HG03103 (cell line): ENCODE data around the gene TMEM140.

ENCODE experiments used
- ATAC-seq: cut with Tn5 transposase; IDR thresholded peaks from one replicate; pipeline ENCODE4 v1.9.1; 2021; ENCODE audit warnings: low read depth; ENCODE audit not compliant: unreplicated experiment

Gene TMEM140

GRCh38 chr7:135192914-135193536, 45.2 kb downstream of the TMEM140 start:
- no peak for ATAC-seq

DNA sequence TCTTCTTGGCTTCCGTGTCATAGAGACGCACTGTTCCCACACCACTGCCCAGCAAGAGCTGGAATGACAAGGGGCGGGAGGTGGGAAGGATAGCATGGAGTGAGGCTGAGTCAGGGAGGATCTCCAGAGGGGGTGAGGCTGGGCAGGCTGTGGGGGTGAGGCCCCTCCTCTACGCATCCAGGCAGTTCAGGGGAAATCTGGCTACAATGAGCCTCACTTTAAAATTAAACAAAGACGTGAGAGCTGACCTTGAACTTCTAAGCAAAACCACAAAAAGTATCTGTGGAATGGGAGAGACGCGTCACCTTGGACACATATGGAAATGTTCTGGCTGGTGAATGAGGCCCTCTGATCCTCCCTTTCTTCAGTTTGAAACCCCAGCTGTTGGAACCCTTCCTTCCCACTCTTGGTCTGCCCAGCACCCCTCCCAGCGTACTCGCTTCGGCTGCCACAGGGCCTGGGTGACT, 45.8 kb downstream of the TMEM140 start:
- ATAC-seq = no peak

GRCh38 chr7:135194494-135195095, 46.7 kb downstream of the TMEM140 start:
- ATAC-seq = no peak

DNA sequence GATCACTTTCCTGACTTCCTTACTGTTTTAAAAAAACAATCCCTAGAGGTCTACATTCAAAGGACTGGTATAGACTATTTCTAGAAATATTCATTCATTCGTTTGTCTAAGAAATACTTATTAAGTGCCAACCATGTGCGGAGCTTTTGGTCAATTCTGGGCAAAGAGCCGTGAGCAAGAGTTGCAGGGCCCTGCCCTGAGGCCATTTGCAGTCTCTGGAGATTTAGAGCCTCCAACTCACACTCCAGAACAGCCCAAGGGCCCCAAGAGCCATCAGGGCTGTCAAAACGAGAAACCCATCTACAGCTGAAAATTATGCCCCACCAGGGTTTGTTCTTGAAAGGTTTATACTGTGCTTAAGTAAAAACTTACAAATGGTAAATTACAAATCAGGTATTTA, 47.3 kb downstream of the TMEM140 start:
- no peak for ATAC-seq

DNA sequence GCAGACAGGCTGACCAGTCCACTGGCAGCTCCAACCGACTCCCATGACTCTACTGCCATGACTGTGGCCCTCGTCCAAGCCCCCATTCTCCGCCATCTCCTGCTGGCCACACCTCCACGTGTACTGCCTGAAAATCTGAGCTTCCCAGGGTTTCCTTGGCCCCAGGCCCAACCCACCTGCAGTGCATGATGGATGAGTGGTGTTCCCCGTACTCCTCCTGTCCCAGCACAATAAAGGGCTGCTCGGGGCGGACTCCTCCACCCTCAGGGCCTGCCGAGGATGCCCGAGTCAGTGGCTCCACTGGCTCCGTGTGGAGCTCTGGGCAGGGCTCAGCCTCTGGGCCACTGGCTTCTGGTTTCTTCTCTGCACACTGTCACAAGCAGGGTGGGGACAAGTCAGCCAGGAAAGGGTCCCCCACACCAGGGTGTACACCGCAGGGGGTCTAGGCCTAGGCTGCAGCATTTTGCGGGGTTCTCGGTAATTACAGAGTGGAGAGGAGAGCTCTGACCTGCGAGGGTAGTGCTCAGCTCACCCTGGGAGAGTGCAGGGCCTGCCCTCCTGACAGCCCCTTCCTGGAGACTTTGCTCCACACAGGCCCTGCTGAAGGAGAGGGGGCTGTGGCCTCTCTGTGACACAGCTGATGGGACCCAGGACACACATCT, 48.2 kb downstream of the TMEM140 start:
- ATAC-seq = no peak

DNA sequence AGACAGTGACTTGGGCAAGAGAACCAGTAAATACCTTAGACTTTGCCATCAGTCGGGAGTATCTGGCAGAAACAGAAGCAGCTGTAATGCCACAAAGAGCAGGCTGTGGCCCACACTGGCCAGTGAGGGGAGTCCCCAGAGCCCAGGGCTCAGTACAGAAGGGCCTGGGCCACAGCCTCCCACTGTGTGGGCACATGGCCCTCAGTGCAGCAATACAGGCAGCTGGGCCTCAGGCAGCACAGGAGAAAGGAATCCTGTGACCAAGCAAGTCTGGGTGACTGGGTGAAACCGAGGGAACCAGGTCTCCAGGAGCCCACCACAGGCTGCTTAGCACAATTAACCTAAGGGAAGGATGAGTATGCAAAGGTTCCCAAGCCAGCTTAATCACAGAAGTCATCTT, 49.5 kb downstream of the TMEM140 start:
- no peak for ATAC-seq

- ATAC-seq = no peak
These were observed 50.2 kb downstream of the TMEM140 start for GRCh38 chr7:135197906-135198655.

DNA sequence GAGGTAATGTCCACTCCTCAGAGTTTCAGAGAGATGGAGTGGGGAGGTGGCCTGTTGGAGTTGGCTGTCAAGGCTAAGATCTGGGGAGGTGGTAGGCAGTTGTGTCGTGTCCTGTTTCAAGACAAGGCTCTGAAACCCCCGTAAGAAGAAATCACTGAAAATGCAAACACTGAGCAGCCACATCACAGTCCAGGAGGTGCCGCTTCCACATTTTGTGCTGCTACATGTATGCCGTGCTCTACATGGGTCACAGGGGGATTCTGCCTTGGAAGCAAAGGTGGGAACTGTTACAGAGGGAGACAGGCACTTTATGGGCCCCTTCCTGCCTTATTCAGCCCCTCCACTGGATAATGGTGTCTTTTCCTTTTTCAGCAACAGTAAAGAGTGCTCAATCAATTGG, 51.6 kb downstream of the TMEM140 start:
- no peak for ATAC-seq

GRCh38 chr7:135200821-135201331, 53.0 kb downstream of the TMEM140 start:
- no peak for ATAC-seq

DNA sequence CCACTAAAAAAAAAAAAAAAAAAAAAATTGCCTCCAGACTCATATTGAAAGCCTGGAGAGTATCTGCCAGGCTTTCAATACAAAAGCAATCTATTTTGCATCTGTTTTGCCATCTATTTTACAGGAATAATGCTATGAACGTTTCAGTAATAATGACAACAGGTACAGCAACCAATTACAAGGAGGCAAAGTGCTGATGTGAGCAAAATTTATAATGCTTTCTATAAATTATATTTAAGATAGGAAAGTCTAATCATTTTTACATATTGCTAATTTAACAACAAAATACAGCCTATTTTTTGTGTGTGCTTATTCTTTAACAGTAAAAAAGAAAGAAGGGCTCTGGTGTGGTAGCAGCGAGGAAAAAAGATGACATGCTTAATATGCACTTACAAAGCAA, 53.5 kb downstream of the TMEM140 start:
- no peak for ATAC-seq

DNA sequence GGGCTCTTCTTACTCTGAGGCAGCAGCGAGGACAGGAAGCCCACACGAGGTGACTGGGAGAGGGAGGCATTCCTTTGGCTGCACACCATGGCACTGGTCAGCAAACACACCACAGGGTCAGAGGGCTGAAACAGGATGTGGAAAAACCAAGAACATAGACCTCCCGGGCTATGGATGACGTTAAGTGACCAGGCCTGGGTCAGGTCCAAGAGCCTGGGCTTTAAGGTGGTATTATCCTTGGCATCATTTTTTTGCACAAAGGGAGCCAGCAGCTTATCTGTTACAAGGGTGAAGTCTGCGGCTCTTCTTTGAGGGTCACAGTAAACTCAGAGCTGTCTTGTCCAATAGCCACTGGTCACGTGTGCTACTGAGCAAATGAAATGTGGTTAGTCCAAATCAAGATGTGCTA, 56.5 kb downstream of the TMEM140 start:
- ATAC-seq = no peak

DNA sequence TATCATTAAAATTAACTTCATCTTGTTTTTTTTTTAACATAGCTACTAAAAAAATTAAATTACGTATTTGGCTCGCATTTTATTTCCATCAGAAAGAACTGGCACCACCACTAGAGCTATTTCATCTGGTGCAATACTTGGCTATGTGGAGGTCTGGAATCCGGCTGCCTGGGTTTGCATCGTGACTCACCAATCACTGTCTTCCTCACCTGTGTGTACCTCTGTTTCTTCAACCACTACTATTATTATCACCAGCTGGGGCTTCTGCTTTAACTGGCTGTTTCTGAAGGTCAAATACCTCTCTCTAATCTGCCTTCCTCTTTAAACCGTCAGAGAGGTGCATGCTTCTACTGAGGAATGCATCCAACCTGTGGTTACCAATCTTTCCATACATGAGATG, 57.0 kb downstream of the TMEM140 start:
- no peak for ATAC-seq

DNA sequence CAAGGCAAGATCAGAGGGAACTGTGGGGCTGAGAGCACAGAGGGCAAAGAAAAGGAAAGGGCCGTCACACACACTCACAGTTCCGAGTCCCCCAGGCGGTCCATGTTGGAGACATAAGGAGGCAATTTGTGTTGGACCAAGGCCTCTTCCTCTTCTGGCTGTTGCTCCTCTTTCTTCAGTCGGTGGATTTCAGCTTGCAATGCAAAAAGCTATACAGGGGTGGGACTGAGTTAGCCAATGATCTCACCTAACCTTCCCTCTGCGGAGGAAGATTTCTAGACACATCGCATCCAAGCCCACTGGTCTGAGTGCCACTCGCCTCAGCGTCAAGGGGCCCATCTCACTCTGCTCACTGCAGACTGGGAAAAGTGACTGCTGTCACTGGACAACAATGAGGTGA, 58.0 kb downstream of the TMEM140 start:
- no peak for ATAC-seq

DNA sequence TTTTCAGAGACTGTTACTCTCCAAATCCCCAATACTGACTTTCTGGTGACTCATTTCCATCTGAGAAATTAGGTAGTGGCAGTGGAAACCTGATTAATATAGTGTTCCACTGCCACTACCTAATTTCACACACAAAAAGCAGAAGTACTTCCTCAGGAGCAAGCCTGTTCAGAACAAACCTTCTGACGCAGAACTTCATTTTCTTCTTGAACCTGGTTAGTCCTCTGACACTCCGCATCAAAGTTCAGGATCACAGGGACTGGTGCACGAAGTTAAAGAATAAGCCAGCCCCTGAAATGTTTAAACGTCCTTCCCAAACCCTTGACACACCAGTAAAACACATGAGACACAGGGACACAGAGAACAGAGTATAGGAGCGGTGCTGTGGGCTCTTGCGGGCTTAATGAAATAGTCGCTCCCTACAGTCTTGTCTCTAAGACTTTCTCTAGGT, 59.1 kb downstream of the TMEM140 start:
- ATAC-seq = peak; percentile 27

- no peak for ATAC-seq
These were observed 59.7 kb downstream of the TMEM140 start for GRCh38 chr7:135207406-135208101.

GRCh38 chr7:135208102-135208793, 60.4 kb downstream of the TMEM140 start:
- no peak for ATAC-seq

GRCh38 chr7:135209225-135209834, 61.5 kb downstream of the TMEM140 start:
- no peak for ATAC-seq

DNA sequence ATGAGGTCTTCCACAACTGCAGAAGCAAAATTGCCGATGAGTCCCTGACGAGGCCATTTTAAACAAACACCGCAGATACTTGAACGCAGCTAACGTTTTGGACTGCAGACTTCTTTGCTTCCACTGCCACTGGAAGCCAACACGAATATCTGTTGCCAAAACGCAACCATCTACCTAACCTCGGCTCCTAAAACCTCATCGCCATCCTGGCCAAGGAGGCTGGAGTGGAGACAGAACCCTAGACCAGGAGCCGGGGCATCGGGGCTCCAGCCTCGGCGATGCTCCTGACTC, 63.0 kb downstream of the TMEM140 start:
- ATAC-seq = no peak

DNA sequence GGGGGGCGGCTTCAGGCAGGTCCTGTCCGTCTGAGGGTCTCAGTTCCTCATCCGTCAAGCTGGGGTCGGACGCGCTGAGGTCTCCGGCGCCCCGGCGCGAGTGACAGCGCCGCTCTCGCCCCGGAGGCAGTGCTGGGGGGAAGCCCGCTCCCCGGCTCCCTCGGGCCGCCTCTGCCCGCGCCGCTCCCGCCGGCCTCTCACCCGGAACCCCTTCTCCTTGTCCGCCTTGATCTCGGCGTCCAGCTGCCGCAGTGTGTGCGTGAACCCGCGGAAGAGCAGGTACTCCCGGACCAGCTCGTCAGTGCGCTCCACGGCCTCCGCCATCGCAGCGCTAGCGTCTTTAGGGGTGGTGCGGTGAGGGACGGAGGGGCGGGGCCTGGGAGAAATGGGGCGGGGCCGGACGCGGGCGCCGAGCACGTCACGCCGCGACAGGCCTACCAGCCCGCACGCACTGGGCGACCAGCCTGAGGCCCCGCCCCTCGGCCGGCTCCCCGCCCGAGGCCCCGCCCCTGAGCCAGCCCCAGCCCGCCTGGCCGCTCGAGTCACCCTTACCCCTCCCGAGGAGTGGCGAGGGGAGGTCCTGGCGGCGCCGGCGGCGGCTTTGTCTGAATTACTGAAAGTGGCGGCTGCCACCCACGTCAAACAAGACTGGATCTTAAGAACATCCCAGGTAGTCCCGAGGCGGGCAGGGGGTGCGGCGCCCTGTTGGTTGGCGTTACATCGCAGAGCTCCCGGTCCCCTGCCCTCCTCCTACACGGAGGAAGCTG, 63.5 kb downstream of the TMEM140 start, which contains the start of gene WDR91:
TSS of gene WDR91 (minus strand) at position 348 of the 767 bp plus-strand sequence. CDS start at position 324, 24 bp downstream.
- peak; percentile 79 for ATAC-seq
